NCI-H2196 treated with DMSO at 0.1 percent for 48 hours (cell line): ENCODE measurements around the gene ABCB11.
"Not testable (repeated sequence)": the region's sequence is repeated elsewhere in the genome, so short reads cannot be mapped to it uniquely, and the experiment has no call there.

ENCODE experiments used
- DNase-seq: peaks from one replicate; lab custom pipeline; 2025; ENCODE audit not compliant: unreplicated experiment; lab: John Stamatoyannopoulos, UW

Gene ABCB11

GRCh38 chr2:168939061-168939460 lies 92.1 kb downstream of the ABCB11 start:
- DNase-seq, result no peak

- no peak for DNase-seq
These were observed 95.1 kb downstream of the ABCB11 start for GRCh38 chr2:168935810-168936581.

GRCh38 chr2:168934826-168935225 lies 96.3 kb downstream of the ABCB11 start:
- DNase-seq, result no peak

GRCh38 chr2:168932174-168932573 lies 99.0 kb downstream of the ABCB11 start:
- DNase-seq, result not testable (repeated sequence)

GRCh38 chr2:168930242-168930641 lies 100.9 kb downstream of the ABCB11 start:
- no peak for DNase-seq

GRCh38 chr2:168929031-168929430 lies 102.1 kb downstream of the ABCB11 start:
- no peak for DNase-seq

GRCh38 chr2:168928113-168928831 lies 102.9 kb downstream of the ABCB11 start:
- no peak for DNase-seq

- DNase-seq, result no peak
These were observed 104.3 kb downstream of the ABCB11 start for GRCh38 chr2:168926621-168927386.

GRCh38 chr2:168920504-168921157 lies 110.5 kb downstream of the ABCB11 start:
- peak; percentile 32 for DNase-seq

GRCh38 chr2:168916331-168916675 lies 114.8 kb downstream of the ABCB11 start:
- DNase-seq, result no peak

GRCh38 chr2:168915441-168916330 lies 115.4 kb downstream of the ABCB11 start:
- DNase-seq, result no peak

- DNase-seq, result no peak
These were observed 117.6 kb downstream of the ABCB11 start for GRCh38 chr2:168913495-168913894.

GRCh38 chr2:168912901-168913369 lies 118.2 kb downstream of the ABCB11 start:
- DNase-seq, result no peak

GRCh38 chr2:168912466-168912865 lies 118.7 kb downstream of the ABCB11 start:
- DNase-seq, result no peak

GRCh38 chr2:168910330-168910729 lies 120.8 kb downstream of the ABCB11 start:
- no peak for DNase-seq

- no peak for DNase-seq
These were observed 123.0 kb downstream of the ABCB11 start for GRCh38 chr2:168907940-168908662.

- DNase-seq, result no peak
These were observed 126.8 kb downstream of the ABCB11 start for GRCh38 chr2:168904358-168904757.

- DNase-seq, result no peak
These were observed 127.2 kb downstream of the ABCB11 start for GRCh38 chr2:168903888-168904287.

GRCh38 chr2:168901003-168901402 lies 130.1 kb downstream of the ABCB11 start, which contains the start of gene G6PC2:
TSS of gene G6PC2 (plus strand) at chr2:168901291. CDS start at chr2:168901332, 41 bp downstream.
- DNase-seq, result no peak
